DOHH2 (cell line): ENCODE data around the gene GANAB.
A peak's percentile ranks its signal among the peaks of the same experiment; 100 is the strongest.
"Not testable (repeated sequence)": the region's sequence is repeated elsewhere in the genome, so short reads cannot be mapped to it uniquely, and the experiment has no call there.

Experiments
- H3F3A ChIP-seq: fragments of 200-600 bp; sonication (generic), shearing (Covaris generic); 2 replicates; pipeline ENCODE4 v1.6.0; 2016; ENCODE audit warnings: antibody characterized with exemption, mild to moderate bottlenecking; ENCODE audit not compliant: control insufficient read depth, insufficient read depth
- H3K27ac ChIP-seq: fragments of 200-600 bp; sonication (generic); 2 replicates; pipeline ENCODE4 v1.5.1; 2014; ENCODE audit warnings: low read depth, mild to moderate bottlenecking, low read length, moderate library complexity
- H3K27me3 ChIP-seq: fragments of 200-600 bp; sonication (generic); 2 replicates; pipeline ENCODE4 v1.6.1; 2014; ENCODE audit warnings: mild to moderate bottlenecking, low read length, mixed read lengths; ENCODE audit not compliant: control insufficient read depth
- H3K36me3 ChIP-seq: fragments of 200-600 bp; sonication (generic); 2 replicates; pipeline ENCODE4 v1.6.1; 2014; ENCODE audit warnings: mild to moderate bottlenecking, low read length, moderate library complexity, mixed read lengths; ENCODE audit not compliant: control insufficient read depth
- H3K4me1 ChIP-seq: fragments of 200-600 bp; sonication (generic); 2 replicates; pipeline ENCODE4 v1.6.1; 2014; ENCODE audit warnings: mild to moderate bottlenecking, low read length, mixed read lengths; ENCODE audit not compliant: control insufficient read depth
- H3K4me2 ChIP-seq: fragments of 200-600 bp; sonication (generic); 2 replicates; pipeline ENCODE4 v1.6.0; 2014; ENCODE audit warnings: mild to moderate bottlenecking, low read length, moderate library complexity
- H3K4me3 ChIP-seq: fragments of 200-600 bp; sonication (generic); 2 replicates; pipeline ENCODE4 v1.5.1; 2014; ENCODE audit warnings: mild to moderate bottlenecking, low read length, mixed read lengths
- H3K79me2 ChIP-seq: fragments of 200-600 bp; sonication (generic); 2 replicates; pipeline ENCODE4 v1.6.1; 2014; ENCODE audit warnings: mild to moderate bottlenecking, low read length, mixed read lengths; ENCODE audit not compliant: control insufficient read depth
- H3K9me2 ChIP-seq: fragments of 200-600 bp; sonication (generic); replicated peaks from 2 replicates; pipeline ENCODE4 v1.6.1; 2014; ENCODE audit warnings: mild to moderate bottlenecking, low read length, mixed read lengths; ENCODE audit not compliant: control insufficient read depth
- H3K9me3 ChIP-seq: fragments of 200-600 bp; sonication (generic); 2 replicates; pipeline ENCODE4 v1.6.1; 2014; ENCODE audit warnings: antibody characterized with exemption, low read length, mixed read lengths; ENCODE audit not compliant: control insufficient read depth, insufficient read depth
- H4K20me1 ChIP-seq: fragments of 200-600 bp; sonication (generic); 2 replicates; pipeline ENCODE4 v1.6.0; 2014; ENCODE audit warnings: low read depth, mild to moderate bottlenecking, antibody characterized with exemption, low read length, moderate library complexity; ENCODE audit not compliant: control insufficient read depth, insufficient read depth
- EZH2phosphoT487 ChIP-seq: fragments of 200-600 bp; sonication (generic); IDR thresholded peaks from 2 replicates; pipeline ENCODE4 v1.6.1; 2017; ENCODE audit warnings: borderline replicate concordance, mild to moderate bottlenecking, antibody characterized with exemption, low read length, moderate library complexity, mixed read lengths
- TF ChIP-seq, protein P1 (sequence below): fragments of 200-600 bp; sonication (generic); IDR thresholded peaks from one replicate; pipeline ENCODE4 v1.5.1; 2014; ENCODE audit warnings: antibody characterized with exemption, mild to moderate bottlenecking, low read depth, low read length; ENCODE audit not compliant: poor library complexity, severe bottlenecking

GANAB gene

DNA sequence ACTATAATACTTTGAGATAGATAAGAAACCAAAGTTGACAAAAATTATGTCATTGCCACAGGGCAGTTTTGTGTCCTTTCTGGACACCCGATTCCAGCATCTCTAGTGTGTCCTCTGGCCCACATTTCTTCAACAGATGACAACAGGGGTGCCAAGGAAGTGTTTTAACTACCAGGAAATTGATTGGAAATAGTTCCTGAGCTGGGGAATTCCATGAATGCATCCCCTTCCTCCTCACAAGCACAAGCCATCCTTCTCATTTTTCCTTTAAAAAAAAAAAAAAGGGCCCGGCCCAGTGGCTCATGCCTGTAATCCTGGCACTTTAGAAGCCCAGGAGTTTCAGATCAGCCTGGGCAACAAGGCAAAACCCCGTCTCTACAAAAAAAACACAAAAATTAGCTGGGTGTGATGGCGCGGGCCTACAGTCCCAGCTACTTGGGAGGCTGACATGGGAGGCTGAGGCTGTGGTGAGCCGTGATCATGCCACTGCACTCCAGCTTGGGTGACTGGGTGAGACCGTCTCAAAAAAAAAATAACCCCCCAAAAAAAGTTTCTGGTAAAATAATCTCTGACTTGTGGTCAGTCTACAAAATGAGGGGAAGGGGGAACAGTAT, 23.8 kb downstream of the GANAB start:
- Histone ChIP-seq H3K4me2 (peak overlapping the region; percentile 91; the same call in 1 of the 2 replicates), H4K20me1 (no peaks in the 10 kb centered on the region), H3K4me1 (peaks cover 17% of the 10 kb centered on the region), H3K27ac (peak overlapping the region; percentile 87), H3K9me3 (no peaks in the 10 kb centered on the region), H3F3A (peaks cover 35% of the 10 kb centered on the region), H3K79me2 (peaks cover 26% of the 10 kb centered on the region), H3K36me3 (peaks cover 52% of the 10 kb centered on the region), H3K27me3 (no peaks in the 10 kb centered on the region), H3K4me3 (no peak overlapping the region), H3K9me2 (no peaks in the 10 kb centered on the region)
- TF ChIP-seq, protein P1, sequence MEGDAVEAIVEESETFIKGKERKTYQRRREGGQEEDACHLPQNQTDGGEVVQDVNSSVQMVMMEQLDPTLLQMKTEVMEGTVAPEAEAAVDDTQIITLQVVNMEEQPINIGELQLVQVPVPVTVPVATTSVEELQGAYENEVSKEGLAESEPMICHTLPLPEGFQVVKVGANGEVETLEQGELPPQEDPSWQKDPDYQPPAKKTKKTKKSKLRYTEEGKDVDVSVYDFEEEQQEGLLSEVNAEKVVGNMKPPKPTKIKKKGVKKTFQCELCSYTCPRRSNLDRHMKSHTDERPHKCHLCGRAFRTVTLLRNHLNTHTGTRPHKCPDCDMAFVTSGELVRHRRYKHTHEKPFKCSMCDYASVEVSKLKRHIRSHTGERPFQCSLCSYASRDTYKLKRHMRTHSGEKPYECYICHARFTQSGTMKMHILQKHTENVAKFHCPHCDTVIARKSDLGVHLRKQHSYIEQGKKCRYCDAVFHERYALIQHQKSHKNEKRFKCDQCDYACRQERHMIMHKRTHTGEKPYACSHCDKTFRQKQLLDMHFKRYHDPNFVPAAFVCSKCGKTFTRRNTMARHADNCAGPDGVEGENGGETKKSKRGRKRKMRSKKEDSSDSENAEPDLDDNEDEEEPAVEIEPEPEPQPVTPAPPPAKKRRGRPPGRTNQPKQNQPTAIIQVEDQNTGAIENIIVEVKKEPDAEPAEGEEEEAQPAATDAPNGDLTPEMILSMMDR, result no peak
- TF ChIP-seq EZH2phosphoT487, result no peak

DNA sequence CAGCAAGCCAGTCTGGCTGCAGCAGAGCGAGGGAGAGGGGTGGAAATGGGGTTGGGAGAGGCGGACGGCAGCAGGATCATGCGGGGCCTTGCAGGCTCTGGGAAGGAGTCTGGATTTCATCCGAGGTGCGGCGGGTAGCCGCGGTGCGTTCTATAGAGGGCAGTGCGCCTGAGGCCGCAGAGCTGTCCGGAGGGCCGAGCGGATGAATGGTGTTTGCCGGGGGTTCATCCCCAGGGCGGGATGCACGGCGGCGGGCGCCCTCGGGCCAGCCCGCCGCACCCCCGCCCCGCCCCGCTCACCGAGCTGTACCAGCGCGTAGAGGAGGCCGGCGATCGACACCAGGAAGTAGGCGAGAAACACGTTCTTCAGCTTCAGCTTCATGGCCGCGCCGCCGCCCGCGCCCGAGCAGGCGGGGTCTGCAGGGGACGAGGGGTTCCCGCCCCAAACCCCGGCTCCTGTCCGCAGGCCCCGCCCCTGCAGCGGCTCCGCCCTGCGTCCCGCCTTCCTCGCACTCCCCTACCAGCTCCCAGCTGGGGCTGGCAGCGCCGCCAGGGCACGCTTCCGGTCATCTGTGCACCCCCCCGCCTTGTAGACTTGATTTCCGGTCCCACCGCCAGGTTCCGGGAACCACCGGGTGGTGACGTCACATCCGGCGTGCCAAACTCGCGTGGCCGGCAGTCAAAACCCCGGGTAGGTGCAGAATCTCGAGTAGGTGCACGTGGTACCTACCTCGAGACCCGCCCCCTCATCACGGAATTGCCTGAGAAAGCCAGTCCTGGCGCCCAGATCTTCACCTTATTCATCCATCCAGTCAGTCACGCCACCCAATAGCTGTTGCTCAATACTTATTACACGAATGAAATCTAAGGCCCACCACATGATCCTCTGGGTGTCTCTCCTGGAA, 24.6 kb downstream of the GANAB start, which contains the start of gene B3GAT3:
TSS of gene B3GAT3 (minus strand) at position 420 of the 904 bp plus-strand sequence. CDS start at position 381, 39 bp downstream.
- peaks cover 35% of the 10 kb centered on the region for H3F3A ChIP-seq
- no peaks in the 10 kb centered on the region for H4K20me1 ChIP-seq
- TF ChIP-seq EZH2phosphoT487, result no peak
- TF ChIP-seq, protein P1, result no peak
- H3K4me1 ChIP-seq, result peaks cover 17% of the 10 kb centered on the region
- H3K9me2 ChIP-seq, result no peaks in the 10 kb centered on the region
- H3K36me3 ChIP-seq, result peaks cover 51% of the 10 kb centered on the region
- H3K4me2 ChIP-seq, result peak within 1 kb of the TSS; percentile 91
- H3K27me3 ChIP-seq, result no peaks in the 10 kb centered on the region
- H3K27ac ChIP-seq, result peak within 1 kb of the TSS; percentile 87
- peak within 1 kb of the TSS; percentile 89 for H3K4me3 ChIP-seq
- H3K9me3 ChIP-seq, result no peaks in the 10 kb centered on the region
- H3K79me2 ChIP-seq, result peaks cover 26% of the 10 kb centered on the region

DNA sequence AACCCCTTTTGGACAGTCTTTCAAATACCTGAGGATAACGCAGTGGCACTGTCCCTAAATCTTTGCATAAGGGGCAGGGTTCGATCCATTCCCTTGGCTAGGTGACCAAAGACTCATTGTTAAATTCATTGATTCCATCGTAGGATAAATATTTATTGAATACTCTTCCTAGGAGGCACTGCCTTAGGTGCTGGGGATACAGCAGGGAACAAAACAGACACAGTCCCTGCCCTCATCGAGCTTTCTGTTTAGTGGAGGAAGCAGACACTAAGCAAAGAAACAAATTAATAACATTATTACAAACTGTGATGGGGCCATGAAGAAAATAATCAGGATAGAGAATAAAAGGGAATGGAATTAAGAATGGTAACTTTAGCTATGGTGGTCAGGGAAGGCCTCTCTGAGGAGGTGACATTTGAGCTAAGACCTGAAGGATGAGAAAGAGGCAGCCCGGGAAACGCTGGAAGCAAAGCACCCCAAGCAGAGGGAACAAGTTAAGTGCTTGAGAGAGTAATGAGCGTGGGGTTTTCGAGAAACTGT, 25.3 kb downstream of the GANAB start:
- Histone ChIP-seq H3F3A (peaks cover 35% of the 10 kb centered on the region), H3K27me3 (no peaks in the 10 kb centered on the region), H3K79me2 (peaks cover 26% of the 10 kb centered on the region), H3K36me3 (peaks cover 51% of the 10 kb centered on the region), H3K4me1 (peaks cover 17% of the 10 kb centered on the region), H4K20me1 (no peaks in the 10 kb centered on the region), H3K9me3 (no peaks in the 10 kb centered on the region), H3K27ac (peak overlapping the region; percentile 87), H3K9me2 (no peaks in the 10 kb centered on the region), H3K4me3 (peak overlapping the region; percentile 89), H3K4me2 (peak overlapping the region; percentile 91)
- no peak for TF ChIP-seq EZH2phosphoT487
- TF ChIP-seq, protein P1, result no peak

DNA sequence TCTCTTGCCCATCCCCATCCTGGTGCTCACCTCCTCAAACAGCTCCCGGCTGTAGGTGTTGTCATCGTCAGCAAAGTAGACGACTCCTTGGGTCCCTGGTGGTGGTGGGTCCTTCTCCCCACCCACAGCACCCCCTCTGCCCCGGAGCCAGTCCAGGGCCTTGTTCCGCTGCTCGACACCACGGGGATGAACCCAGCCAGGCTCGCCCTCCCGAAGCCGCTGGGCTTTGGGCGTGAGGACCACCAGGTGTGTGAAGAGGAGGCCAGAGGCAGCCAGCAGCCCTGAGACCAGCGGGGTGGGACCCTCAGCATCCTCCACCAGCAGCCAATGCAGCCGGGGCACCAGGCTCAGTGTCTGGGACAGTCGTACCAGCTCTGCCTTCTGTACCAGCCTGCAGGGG, 29.5 kb downstream of the GANAB start:
- not testable (repeated sequence) for H3K4me3 ChIP-seq, H3K27ac ChIP-seq, H3K9me3 ChIP-seq, H4K20me1 ChIP-seq, H3K9me2 ChIP-seq, H3K27me3 ChIP-seq, H3K4me2 ChIP-seq
- Histone ChIP-seq H3F3A (peaks cover 25% of the 10 kb centered on the region), H3K36me3 (peaks cover 45% of the 10 kb centered on the region), H3K79me2 (peaks cover 28% of the 10 kb centered on the region), H3K4me1 (peaks cover 19% of the 10 kb centered on the region)
